HG03565 (cell line): Measurements from ENCODE around the gene TNNI2.
"Not testable (repeated sequence)": the region's sequence is repeated elsewhere in the genome, so short reads cannot be mapped to it uniquely, and the experiment has no call there.

Experiments
- ATAC-seq: cut with Tn5 transposase; IDR thresholded peaks from one replicate; pipeline ENCODE4 v1.9.1; 2021; ENCODE audit warnings: mild to moderate bottlenecking, moderate library complexity; ENCODE audit not compliant: unreplicated experiment

Gene TNNI2

GRCh38 chr11:1838426-1839144 is at the start of gene TNNI2:
Gene TNNI2, plus strand, starts transcription at chr11:1838981. Its CDS starts 716 bp downstream, at chr11:1839697.
- no peak for ATAC-seq

GRCh38 chr11:1791912-1792311 is 46.9 kb upstream of the TNNI2 start:
- no peak for ATAC-seq

GRCh38 chr11:1792461-1792860 is 46.3 kb upstream of the TNNI2 start:
- ATAC-seq = no peak

DNA sequence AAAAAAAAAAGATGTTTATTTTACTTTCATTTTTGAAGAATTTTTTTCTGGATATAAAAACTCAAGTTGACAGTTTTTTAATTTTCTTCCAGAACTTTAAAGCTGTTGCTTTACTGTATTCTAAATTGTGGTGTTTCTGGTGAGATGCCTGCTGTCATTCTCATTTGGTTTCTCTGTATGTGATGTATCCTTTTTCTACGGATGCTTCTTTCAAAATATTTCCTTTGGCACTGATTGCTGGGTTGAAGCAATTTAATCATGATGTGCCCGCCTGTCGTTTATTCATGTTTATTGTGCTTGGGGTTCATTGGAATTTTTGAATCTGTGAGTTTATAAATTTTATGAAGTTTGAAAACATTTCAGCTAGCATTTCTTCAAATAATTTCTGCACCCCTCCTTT is 45.7 kb upstream of the TNNI2 start:
- ATAC-seq = no peak

- ATAC-seq = no peak
Measured at GRCh38 chr11:1796413-1797011, 42.3 kb upstream of the TNNI2 start.

DNA sequence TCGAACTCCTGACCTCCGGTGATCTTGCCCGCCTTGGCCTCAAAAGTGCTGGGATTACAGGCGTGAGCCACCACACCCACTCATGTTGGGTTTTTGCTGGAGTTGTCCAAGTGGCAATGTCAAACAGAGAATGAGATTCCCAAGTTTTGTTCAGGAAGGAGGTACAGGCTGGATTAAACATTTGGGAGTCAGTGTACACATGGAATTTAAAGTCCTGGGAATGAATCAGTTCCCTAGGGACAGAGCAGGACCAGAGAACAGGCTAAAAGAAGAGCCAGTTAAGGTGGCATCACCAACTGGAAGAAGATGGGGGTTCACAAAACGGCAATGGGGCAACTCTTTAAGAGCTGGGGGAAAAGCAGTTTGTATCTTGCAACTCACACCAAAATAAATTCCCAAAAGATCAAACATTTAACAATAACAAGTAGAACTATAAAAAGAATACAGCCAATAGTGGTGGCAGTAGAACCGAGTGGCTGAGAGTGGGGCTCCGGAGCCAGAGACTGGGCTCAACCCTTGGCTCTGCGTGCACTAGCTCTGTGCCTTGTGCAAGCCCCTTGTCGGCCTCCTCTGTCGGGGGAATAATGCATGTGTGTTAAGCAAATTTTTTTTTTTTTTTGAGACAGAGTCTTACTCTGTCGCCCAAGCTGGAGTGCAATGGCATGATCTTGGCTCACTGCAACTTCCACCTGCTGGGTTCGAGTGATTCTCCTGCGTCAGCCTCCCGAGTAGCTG is 41.2 kb upstream of the TNNI2 start:
- ATAC-seq = no peak

DNA sequence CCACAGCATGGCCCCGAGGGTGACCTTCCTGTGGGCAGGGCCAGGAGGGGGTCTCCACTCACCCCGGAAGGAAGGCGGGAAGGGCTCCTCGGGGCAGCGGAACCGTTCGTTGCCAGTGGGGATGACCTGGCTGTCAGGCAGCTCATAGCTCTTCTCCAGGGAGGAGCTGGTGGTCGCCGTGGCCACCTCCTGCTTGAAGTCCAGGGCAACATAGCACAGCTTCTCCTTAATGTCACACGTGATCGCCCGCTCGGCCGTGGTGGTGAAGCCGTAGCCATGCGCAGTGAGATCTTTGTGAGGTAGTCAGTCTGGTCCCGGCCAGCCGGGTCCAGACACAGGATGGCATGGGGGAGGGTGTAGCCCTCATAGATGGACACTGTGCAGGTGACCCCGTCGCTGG is 35.5 kb upstream of the TNNI2 start:
- no peak for ATAC-seq

DNA sequence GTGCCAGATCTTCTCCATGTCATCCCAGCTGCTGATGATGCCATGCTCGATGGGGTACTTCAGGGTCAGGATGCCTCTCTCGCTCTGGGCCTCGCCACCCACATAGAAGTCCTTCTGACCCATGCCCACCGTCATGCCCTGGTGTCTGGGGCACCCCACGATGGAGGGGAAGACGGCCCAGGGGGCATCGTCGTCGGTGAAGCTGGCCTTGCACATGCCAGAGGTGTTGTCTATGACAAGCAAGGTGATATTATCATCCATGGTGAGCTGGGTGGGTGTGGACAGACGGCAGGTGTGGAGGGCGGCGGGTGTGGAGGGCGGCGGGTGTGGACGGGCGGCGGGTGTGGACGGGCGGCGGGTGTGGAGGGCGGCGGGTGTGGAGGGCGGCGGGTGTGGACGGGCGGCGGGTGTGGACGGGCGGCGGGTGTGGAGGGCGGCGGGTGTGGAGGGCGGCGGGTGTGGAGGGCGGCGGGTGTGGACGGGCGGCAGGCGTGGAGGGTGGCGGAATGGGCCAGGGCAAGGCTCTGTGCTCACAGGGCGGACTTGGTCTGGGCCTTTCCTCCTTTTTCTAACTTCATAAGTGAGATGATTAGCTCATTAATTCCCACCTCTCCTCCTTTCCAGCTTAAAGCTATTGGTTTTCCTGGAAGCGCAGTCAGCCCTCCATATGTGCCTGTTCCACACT is 34.8 kb upstream of the TNNI2 start:
- ATAC-seq = not testable (repeated sequence)

DNA sequence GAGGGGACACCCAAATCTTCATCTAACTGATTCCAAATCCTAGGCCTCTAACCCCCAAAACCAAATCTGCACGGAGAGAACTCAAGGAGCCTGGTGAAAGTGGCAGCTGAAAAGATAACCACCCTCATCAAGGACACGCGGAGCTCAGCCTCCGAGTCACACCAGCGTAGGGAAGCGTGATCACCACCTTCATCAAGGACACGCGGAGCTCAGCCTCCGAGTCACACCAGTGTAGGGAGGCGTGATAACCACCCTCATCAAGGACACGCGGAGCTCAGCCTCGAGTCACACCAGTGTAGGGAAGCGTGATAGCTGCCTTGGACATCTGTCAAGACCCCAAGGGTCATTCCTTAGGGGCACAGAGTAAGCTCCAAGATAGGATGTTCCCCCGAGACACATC is 33.3 kb upstream of the TNNI2 start:
- ATAC-seq = no peak

DNA sequence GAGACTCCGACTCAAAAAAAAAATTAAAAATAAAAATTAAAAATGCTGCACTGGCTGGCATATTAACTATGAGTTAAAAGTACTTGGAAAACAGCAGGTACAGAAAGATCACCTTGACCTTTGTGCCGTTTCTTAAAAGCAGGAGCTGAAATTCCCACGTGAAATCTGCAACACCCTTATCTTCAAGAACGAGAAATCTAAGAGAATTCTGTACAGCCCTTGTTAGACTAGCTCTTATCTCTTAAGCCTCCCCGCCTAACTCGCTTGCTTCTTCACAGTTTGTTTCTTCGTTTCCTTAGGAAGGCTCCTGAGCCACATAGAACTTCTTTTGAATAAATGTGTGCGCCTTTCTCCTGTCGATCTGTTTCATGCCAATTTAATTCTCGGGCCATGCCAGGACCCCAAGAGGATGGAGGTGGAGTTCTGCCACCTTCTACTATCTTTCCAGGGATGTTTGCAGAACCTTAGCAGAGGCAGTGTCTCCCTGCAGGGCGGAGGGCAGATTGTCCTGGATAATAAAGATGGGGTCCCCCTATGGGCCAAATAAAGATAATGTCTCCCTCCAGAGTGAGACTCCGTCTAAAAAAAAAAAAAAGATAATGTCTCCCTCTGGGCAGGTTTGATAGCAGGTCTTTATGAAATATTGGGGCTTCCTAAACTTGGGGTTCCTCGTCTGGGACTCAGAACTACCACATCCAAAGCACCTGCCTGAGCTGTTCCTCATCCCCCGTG is 31.4 kb upstream of the TNNI2 start:
- no peak for ATAC-seq

- ATAC-seq = no peak
Measured at GRCh38 chr11:1810761-1811160, 28.0 kb upstream of the TNNI2 start.

- ATAC-seq = no peak
Measured at GRCh38 chr11:1812274-1812673, 26.5 kb upstream of the TNNI2 start.

GRCh38 chr11:1812801-1813200 is 26.0 kb upstream of the TNNI2 start:
- no peak for ATAC-seq

GRCh38 chr11:1813356-1813755 is 25.4 kb upstream of the TNNI2 start:
- not testable (repeated sequence) for ATAC-seq

DNA sequence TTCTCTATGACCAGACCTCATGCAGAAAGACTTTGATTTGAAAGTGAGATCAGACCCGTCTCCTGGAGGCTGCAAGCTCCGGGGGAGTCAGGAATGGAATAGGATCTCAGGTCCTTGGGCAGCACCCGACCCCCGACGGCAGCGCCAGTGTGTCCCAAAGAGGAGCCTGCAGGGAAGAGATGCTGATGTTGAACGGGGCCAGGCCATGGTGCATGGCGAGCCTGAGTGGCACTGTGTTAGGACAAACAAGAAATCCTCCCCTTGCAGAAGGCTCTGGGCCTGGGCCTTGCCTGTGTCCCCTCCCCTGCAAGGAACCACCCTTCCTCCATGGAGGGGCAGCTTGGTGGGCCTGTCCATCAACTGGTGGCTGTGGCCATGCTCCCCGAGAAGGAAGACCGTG is 24.1 kb upstream of the TNNI2 start:
- ATAC-seq = no peak

- ATAC-seq = no peak
Measured at GRCh38 chr11:1815311-1815710, 23.5 kb upstream of the TNNI2 start.

DNA sequence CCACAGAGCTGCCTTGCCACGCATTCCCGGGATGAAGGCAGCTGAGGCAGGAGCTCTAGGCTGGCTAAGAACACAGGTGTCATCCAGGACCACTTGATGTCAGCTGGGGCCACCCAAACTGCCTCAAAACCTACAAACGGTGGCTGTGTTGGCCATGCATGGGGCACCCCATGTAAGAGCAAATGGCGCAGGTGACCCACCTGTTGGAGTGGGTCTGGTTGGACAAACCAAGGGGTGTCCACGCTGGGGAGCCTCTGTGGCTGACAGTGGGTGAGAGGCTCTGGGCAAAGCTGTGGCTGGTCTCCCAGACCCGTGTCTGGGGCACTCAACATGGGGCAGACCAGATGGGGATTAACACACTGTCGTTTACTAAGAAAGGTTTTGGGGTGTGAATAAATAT is 23.0 kb upstream of the TNNI2 start:
- no peak for ATAC-seq

- no peak for ATAC-seq
Measured at GRCh38 chr11:1817000-1817399, 21.8 kb upstream of the TNNI2 start.

DNA sequence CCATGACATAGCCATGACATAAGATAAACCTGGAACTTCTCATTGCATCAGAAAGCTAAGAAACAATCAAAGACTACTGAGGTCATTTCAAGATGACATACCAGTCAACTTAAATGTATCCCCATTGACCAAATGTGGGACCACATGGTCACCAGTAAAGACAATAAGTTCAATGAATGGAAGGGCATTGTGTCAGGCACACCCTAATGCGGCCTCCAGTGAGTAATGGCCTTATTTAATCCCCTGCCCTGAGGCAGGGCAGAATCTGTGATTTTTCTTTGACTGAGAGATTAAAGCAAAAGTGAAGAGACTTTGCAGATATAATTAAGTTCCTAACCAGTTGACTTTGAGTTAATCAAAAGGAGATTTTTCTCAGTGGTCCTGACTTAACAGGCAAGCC is 21.3 kb upstream of the TNNI2 start:
- no peak for ATAC-seq

DNA sequence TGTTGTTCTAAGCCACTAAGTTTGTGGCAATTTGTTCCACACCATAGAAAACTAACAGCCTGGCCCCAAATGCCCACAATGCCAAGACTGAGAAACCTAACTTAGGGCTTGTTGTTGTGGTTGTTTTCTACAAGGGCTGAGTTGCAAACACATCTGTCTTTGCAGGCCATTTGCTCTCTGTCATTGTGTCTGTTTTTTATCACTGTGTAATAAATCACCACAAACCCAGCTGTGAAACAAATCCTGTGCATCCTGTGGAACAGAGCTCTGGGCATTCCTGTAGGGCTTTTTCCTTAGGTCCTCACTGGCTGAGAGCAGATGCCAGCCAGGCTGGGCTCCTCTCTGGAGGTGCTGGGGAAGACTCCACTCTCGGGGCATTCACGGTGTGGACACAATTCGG is 19.7 kb upstream of the TNNI2 start:
- no peak for ATAC-seq
